HCT116 (cell line): ENCODE measurements around the gene ENTPD8. TPM values are rescaled to one million over a fixed set of nuclear protein-coding genes. Genes with fewer than 3 reads are reported as not detected.
A peak's percentile ranks its signal among the peaks of the same experiment; 100 is the strongest.
"Not testable (repeated sequence)": the region's sequence is repeated elsewhere in the genome, so short reads cannot be mapped to it uniquely, and the experiment has no call there.

ENCODE experiments used
- ATAC-seq: fragments of 200-7000 bp; cut with Tn5 transposase; 2 replicates; pipeline ENCODE4 v1.9.1; 2020; ENCODE audit warnings: mild to moderate bottlenecking, moderate library complexity
- BruUV-seq: library from RNA; stranded (reverse); fragments of 400-500 nt; replicated peaks from 2 replicates; lab custom pipeline; 2021; lab: Mats Ljungman, UMichigan
- CTCF ChIA-PET: fragments of 300-600 bp; sonication (Branson Sonifier 250); formaldehyde crosslinking; loops from one replicate; lab custom pipeline; 2021; ENCODE audit warnings: antibody characterized with exemption; lab: Charles Lee
- POLR2A ChIA-PET: fragments of 300-600, 350-600 bp; sonication (Branson Sonifier 250); formaldehyde crosslinking; loops from one replicate; lab custom pipeline; 2021; ENCODE audit warnings: antibody characterized with exemption; lab: Charles Lee
- RAD21 ChIA-PET, 2 experiments: fragments of 300-600 bp; sonication (Branson Sonifier 250); formaldehyde crosslinking; loops; one replicate each; lab custom pipeline; 2023; ENCODE audit warnings: low total read pairs in 2 of 2; ENCODE audit not compliant: uncharacterized antibody in 2 of 2, unreplicated experiment in 2 of 2, low non-redundant PET in 1 of 2; lab: Charles Lee
- DNase-seq: peaks from one replicate; pipeline ENCODE4 v3.0.0-alpha.2; 2010; ENCODE audit warnings: low read depth, low spot score
- H2AFZ ChIP-seq: fragments of 200-600 bp; shearing (Covaris generic), sonication (generic); 2 replicates; pipeline ENCODE4 v1.6.1; 2017; ENCODE audit warnings: low read depth, mixed run types, mixed read lengths, antibody characterized with exemption, low read length; ENCODE audit not compliant: poor library complexity, severe bottlenecking
- H3K27ac ChIP-seq: 2 replicates; pipeline ENCODE4 v1.5.1; 2012; ENCODE audit warnings: low read depth, low read length
- H3K27me3 ChIP-seq: fragments of 200-600 bp; sonication (generic); 2 replicates; pipeline ENCODE4 v1.6.1; 2016; ENCODE audit warnings: mixed run types, low read length, mixed read lengths; ENCODE audit not compliant: insufficient read depth
- H3K36me3 ChIP-seq, 2 experiments: fragments of 200-500 bp in 1 of 2; fragments of 200-600 bp in 1 of 2; sonication (Bioruptor generic) in 1 of 2; sonication (generic) in 1 of 2; 2 replicates each; pipeline versions ENCODE4 v1.5.1 to v1.6.1; 2014 to 2016; ENCODE audit warnings: low read length in 2 of 2, inconsistent platforms in 1 of 2, mixed read lengths in 1 of 2, mixed run types in 1 of 2; ENCODE audit not compliant: insufficient read depth in 2 of 2, control insufficient read depth in 1 of 2
- H3K4me1 ChIP-seq, 2 experiments: fragments of 200-600 bp in 1 of 2; sonication (generic) in 1 of 2; 2 replicates each; pipeline versions ENCODE4 v1.5.1 to v1.6.1; 2012 to 2017; ENCODE audit warnings: low read length in 2 of 2, inconsistent platforms in 1 of 2, mild to moderate bottlenecking in 1 of 2, mixed read lengths in 1 of 2, mixed run types in 1 of 2, moderate library complexity in 1 of 2; ENCODE audit not compliant: insufficient read depth in 2 of 2, control insufficient read depth in 1 of 2
- H3K4me2 ChIP-seq: fragments of 200-600 bp; sonication (generic); 2 replicates; pipeline ENCODE4 v1.6.1; 2017; ENCODE audit warnings: mixed run types, low read length, mixed read lengths
- H3K4me3 ChIP-seq, 2 experiments: fragments of 200-600 bp in 1 of 2; sonication (generic) in 1 of 2; replicated peaks in 1 of 2; 2 replicates each; pipeline ENCODE4 v1.5.1; 2011 to 2016; ENCODE audit warnings: low read length in 2 of 2, control low read depth in 1 of 2, low read depth in 1 of 2, mild to moderate bottlenecking in 1 of 2, mixed read lengths in 1 of 2, mixed run types in 1 of 2
- H3K79me2 ChIP-seq: fragments of 200-600 bp; sonication (generic); 2 replicates; pipeline ENCODE4 v1.6.1; 2017; ENCODE audit warnings: mild to moderate bottlenecking, mixed run types, low read length, moderate library complexity, mixed read lengths; ENCODE audit not compliant: insufficient read depth
- H3K9ac ChIP-seq: fragments of 200-600 bp; sonication (generic); 2 replicates; pipeline ENCODE4 v1.6.1; 2016; ENCODE audit warnings: low read length, mixed read lengths
- H3K9me2 ChIP-seq: fragments of 200-600 bp; sonication (generic), shearing (Covaris generic); 2 replicates; pipeline ENCODE4 v1.6.1; 2017; ENCODE audit warnings: mixed run types, mild to moderate bottlenecking, moderate library complexity; ENCODE audit not compliant: insufficient read depth
- H3K9me3 ChIP-seq, 2 experiments: fragments of 200-500 bp in 1 of 2; fragments of 200-600 bp in 1 of 2; sonication (Bioruptor generic) in 1 of 2; sonication (generic) in 1 of 2; 2 replicates each; pipeline ENCODE4 v1.6.1; 2014 to 2017; ENCODE audit warnings: low read length in 2 of 2, mixed read lengths in 2 of 2, inconsistent platforms in 1 of 2, low read depth in 1 of 2, mild to moderate bottlenecking in 1 of 2, mixed run types in 1 of 2, moderate library complexity in 1 of 2; ENCODE audit not compliant: control insufficient read depth in 1 of 2, insufficient read depth in 1 of 2
- H4K20me1 ChIP-seq: fragments of 200-600 bp; sonication (generic), shearing (Covaris generic); 2 replicates; pipeline ENCODE4 v1.6.1; 2017; ENCODE audit warnings: mixed run types, mild to moderate bottlenecking, moderate library complexity; ENCODE audit not compliant: insufficient read depth
- TCF7L2 ChIP-seq: IDR thresholded peaks from 2 replicates; pipeline ENCODE4 v1.7.0; 2011; ENCODE audit warnings: borderline replicate concordance, inconsistent platforms; ENCODE audit not compliant: insufficient read depth, insufficient read length; ENCODE audit errors: extremely low read depth
- intact Hi-C: fragments of 100-400 bp; cut with micrococcal nuclease; formaldehyde crosslinking; loops from 2 replicates; pipeline ENCODE4 v1.10.0; 2022
- total RNA-seq: library from RNA; stranded (reverse); gene quantifications from one replicate; pipeline ENCODE4 v1.2.1, GENCODE V29; 2021; ENCODE audit not compliant: unreplicated experiment

Gene ENTPD8
- total RNA-seq, 1 experiment from 2014 or later, result 1.7 TPM

- RAD21 ChIA-PET, H3K9me3 ChIP-seq, DNase-seq, H4K20me1 ChIP-seq, CTCF ChIA-PET, H3K27me3 ChIP-seq, H3K4me2 ChIP-seq, H2AFZ ChIP-seq, H3K9ac ChIP-seq, H3K4me3 ChIP-seq, H3K9me2 ChIP-seq, BruUV-seq, intact Hi-C loops, ATAC-seq, H3K27ac ChIP-seq, POLR2A ChIA-PET: not testable (repeated sequence)
- peak; percentile 66 for TF ChIP-seq TCF7L2
- Histone ChIP-seq H3K4me1 (peaks cover 9 to 30% of the 10 kb centered on the region in 2 experiments), H3K79me2 (peaks cover 23% of the 10 kb centered on the region; the same call in 1 of the 2 replicates), H3K36me3 (peaks cover 10 to 41% of the 10 kb centered on the region in 2 experiments; a peak in 3 of 4 replicates)
These were observed 10.3 kb upstream of the ENTPD8 start for GRCh38 chr9:137451264-137452005.

GRCh38 chr9:137450539-137451222 lies 9.5 kb upstream of the ENTPD8 start:
- H3K27me3 ChIP-seq, H3K9me3 ChIP-seq, ATAC-seq, H3K4me3 ChIP-seq, CTCF ChIA-PET, BruUV-seq, H2AFZ ChIP-seq, POLR2A ChIA-PET, DNase-seq, H3K9me2 ChIP-seq, H3K4me2 ChIP-seq, RAD21 ChIA-PET, H4K20me1 ChIP-seq, H3K27ac ChIP-seq, H3K9ac ChIP-seq, intact Hi-C loops: not testable (repeated sequence)
- peaks cover 13 to 31% of the 10 kb centered on the region in 2 experiments for H3K4me1 ChIP-seq
- TF ChIP-seq TCF7L2, result peak; percentile 81
- peaks cover 16% of the 10 kb centered on the region; the same call in 1 of the 2 replicates for H3K79me2 ChIP-seq
- peaks cover 8 to 34% of the 10 kb centered on the region in 2 experiments; a peak in 3 of 4 replicates for H3K36me3 ChIP-seq
